Activated CD8-positive, alpha-beta T cell treated with anti-CD3 and anti-CD28 coated beads for 36 hours (primary cell): Measurements from ENCODE around the gene ADA. TPM values are rescaled to one million over a fixed set of nuclear protein-coding genes. Genes with fewer than 3 reads are reported as not detected.

ENCODE experiments used
- ATAC-seq: fragments of 200-7000 bp; cut with Tn5 transposase; one replicate; pipeline ENCODE4 v1.10.0; 2021; ENCODE audit warnings: mild to moderate bottlenecking, moderate library complexity
- CTCF ChIA-PET: fragments of 350-600 bp; sonication (Branson Sonifier 250); formaldehyde crosslinking; loops from one replicate; lab custom pipeline; 2021; ENCODE audit warnings: antibody characterized with exemption; lab: Charles Lee
- POLR2A ChIA-PET: fragments of 350-600 bp; sonication (Branson Sonifier 250); formaldehyde crosslinking; loops from one replicate; lab custom pipeline; 2021; ENCODE audit warnings: antibody characterized with exemption; lab: Charles Lee
- DNase-seq: peaks from one replicate; pipeline ENCODE4 v3.0.0-alpha.2; 2020
- H3K27ac Mint-ChIP-seq: one replicate; pipeline ENCODE4 v1.8.0; 2021; ENCODE audit warnings: mild to moderate bottlenecking, mixed read lengths
- H3K27me3 Mint-ChIP-seq: one replicate; pipeline ENCODE4 v1.8.0; 2021; ENCODE audit warnings: mixed read lengths
- H3K36me3 Mint-ChIP-seq: one replicate; pipeline ENCODE4 v1.8.0; 2021; ENCODE audit warnings: low read depth, mixed read lengths
- H3K4me1 Mint-ChIP-seq: one replicate; pipeline ENCODE4 v1.8.0; 2021; ENCODE audit warnings: low read depth, mixed read lengths
- H3K4me3 Mint-ChIP-seq: one replicate; pipeline ENCODE4 v1.8.0; 2021; ENCODE audit warnings: mild to moderate bottlenecking, moderate library complexity, mixed read lengths
- H3K9me3 Mint-ChIP-seq: one replicate; pipeline ENCODE4 v1.8.0; 2021; ENCODE audit warnings: mixed read lengths
- CTCF ChIP-seq: fragments of 200-600 bp; IDR thresholded peaks from one replicate; pipeline ENCODE4 v1.8.0; 2022; ENCODE audit warnings: antibody characterized with exemption, mild to moderate bottlenecking
- intact Hi-C: fragments of 100-400 bp; cut with micrococcal nuclease; formaldehyde crosslinking; loops from one replicate; pipeline ENCODE4 v1.10.0; 2022
- total RNA-seq, 2 experiments: library from RNA; stranded (reverse); gene quantifications; one replicate each; pipeline ENCODE4 v1.2.3, GENCODE V29; 2021

The ADA gene
- total RNA-seq, 2 experiments from 2014 or later, result 32.8 to 36.7 TPM

- Mint-ChIP-seq H3K27me3 (no peaks in the 10 kb centered on the region), H3K9me3 (no peaks in the 10 kb centered on the region), H3K27ac (no peak overlapping the region), H3K4me3 (no peak overlapping the region), H3K36me3 (no peaks in the 10 kb centered on the region), H3K4me1 (peaks cover 8% of the 10 kb centered on the region)
- POLR2A ChIA-PET, result interaction anchor here (1.1 kb wide), 1 partner anchor 25 kb away, joined by 3 read pairs; no protein-coding TSS in a partner anchor
- no peak for TF ChIP-seq CTCF
- ATAC-seq, result no peak
- no peak for DNase-seq
- CTCF ChIA-PET, result interaction anchor here (1.1 to 2.4 kb wide), 3 partner anchors 14 to 19 kb away, joined by 4 to 14 read pairs (median 4); no protein-coding TSS in a partner anchor
- intact Hi-C loops, result no loop called here
Observed at GRCh38 chr20:44585057-44585963, 66.2 kb downstream of the ADA start.

- no peak for ATAC-seq
- no peaks in the 10 kb centered on the region for H3K27me3 Mint-ChIP-seq
- no peak for DNase-seq
- no peaks in the 10 kb centered on the region for H3K9me3 Mint-ChIP-seq
- H3K27ac Mint-ChIP-seq, result no peak overlapping the region
- no peak for TF ChIP-seq CTCF
- no peaks in the 10 kb centered on the region for H3K36me3 Mint-ChIP-seq
- intact Hi-C loops, result no loop called here
- H3K4me1 Mint-ChIP-seq, result peaks cover 8% of the 10 kb centered on the region
- POLR2A ChIA-PET, result no interaction called here
- CTCF ChIA-PET, result no interaction called here
- no peak overlapping the region for H3K4me3 Mint-ChIP-seq
Observed at GRCh38 chr20:44584162-44584561, 67.3 kb downstream of the ADA start.

GRCh38 chr20:44583157-44583556 is 68.3 kb downstream of the ADA start:
- H3K27ac Mint-ChIP-seq, result no peak overlapping the region

GRCh38 chr20:44582311-44583025 is 69.0 kb downstream of the ADA start, which contains the start of gene PKIG:
Gene PKIG, plus strand, starts transcription at chr20:44582579. Its CDS starts 31,978 bp downstream, at chr20:44614557.
- POLR2A ChIA-PET, result interaction anchor here (0.7 kb wide), 1 partner anchor 9 kb away, joined by 3 read pairs; no protein-coding TSS in a partner anchor

More at GRCh38 chr20:44583157-44583556, 68.3 kb downstream of the ADA start:
- no peak for TF ChIP-seq CTCF
- H3K27me3 Mint-ChIP-seq, result no peaks in the 10 kb centered on the region
- ChIA-PET POLR2A (interaction anchor here (0.7 kb wide), 1 partner anchor 10 kb away, joined by 3 read pairs; no protein-coding TSS in a partner anchor), CTCF (interaction anchor here (0.9 to 1.6 kb wide), 4 partner anchors 8 to 100 kb away, joined by 3 to 5 read pairs (median 3); no protein-coding TSS in a partner anchor)
- no peaks in the 10 kb centered on the region for H3K36me3 Mint-ChIP-seq
- H3K4me1 Mint-ChIP-seq, result peaks cover 8% of the 10 kb centered on the region
- intact Hi-C loops, result no loop called here
- no peaks in the 10 kb centered on the region for H3K9me3 Mint-ChIP-seq
- no peak overlapping the region for H3K4me3 Mint-ChIP-seq
- ATAC-seq (no peak), DNase-seq (no peak)

More at GRCh38 chr20:44582311-44583025, 69.0 kb downstream of the ADA start, which contains the start of gene PKIG:
- intact Hi-C loops, result no loop called here
- H3K27ac Mint-ChIP-seq, result no peak within 1 kb of the TSS
- no peaks in the 10 kb centered on the region for H3K27me3 Mint-ChIP-seq
- DNase-seq, result no peak
- no peaks in the 10 kb centered on the region for H3K36me3 Mint-ChIP-seq
- no peak within 1 kb of the TSS for H3K4me3 Mint-ChIP-seq
- no peak for TF ChIP-seq CTCF
- H3K9me3 Mint-ChIP-seq, result no peaks in the 10 kb centered on the region
- CTCF ChIA-PET, result interaction anchor here (0.7 to 1.6 kb wide), 5 partner anchors 9 to 361 kb away, joined by 3 to 5 read pairs (median 3); no protein-coding TSS in a partner anchor
- ATAC-seq, result no peak
- peaks cover 6% of the 10 kb centered on the region for H3K4me1 Mint-ChIP-seq
